GM23338 (cell line): Measurements from ENCODE around the gene DCLRE1B. TPM values are rescaled to one million over a fixed set of nuclear protein-coding genes. Genes with fewer than 3 reads are reported as not detected.

Experiments
- ATAC-seq: fragments of 200-7000 bp; cut with Tn5 transposase; 3 replicates; pipeline ENCODE4 v1.9.1; 2020
- DNase-seq: peaks from one replicate; pipeline ENCODE4 v3.0.0-alpha.2; 2015; ENCODE audit warnings: low spot score
- H2AFZ ChIP-seq: fragments of 200-600 bp; sonication (generic); 2 replicates; pipeline ENCODE4 v1.8.0; 2016; ENCODE audit warnings: antibody characterized with exemption, mild to moderate bottlenecking, moderate library complexity
- H3F3A ChIP-seq: fragments of 200-600 bp; sonication (generic); replicated peaks from 2 replicates; pipeline ENCODE4 v1.8.0; 2017; ENCODE audit warnings: antibody characterized with exemption, mixed run types, low read depth
- H3K27ac ChIP-seq: fragments of 200-600 bp; sonication (generic); 2 replicates; pipeline ENCODE4 v1.6.1; 2016; ENCODE audit warnings: low read depth
- H3K27me3 ChIP-seq: fragments of 200-600 bp; sonication (generic); 2 replicates; pipeline ENCODE4 v1.8.0; 2016; ENCODE audit warnings: mild to moderate bottlenecking, mixed run types, moderate library complexity; ENCODE audit not compliant: insufficient read depth
- H3K36me3 ChIP-seq: fragments of 200-600 bp; sonication (generic); 2 replicates; pipeline ENCODE4 v1.8.0; 2016; ENCODE audit warnings: mild to moderate bottlenecking; ENCODE audit not compliant: insufficient read depth
- H3K4me1 ChIP-seq: fragments of 200-600 bp; sonication (generic); 2 replicates; pipeline ENCODE4 v1.8.0; 2016; ENCODE audit warnings: mild to moderate bottlenecking, moderate library complexity; ENCODE audit not compliant: insufficient read depth
- H3K4me2 ChIP-seq: fragments of 200-600 bp; sonication (generic); 2 replicates; pipeline ENCODE4 v1.7.1; 2017; ENCODE audit warnings: mixed run types
- H3K4me3 ChIP-seq: fragments of 200-600 bp; sonication (generic); 2 replicates; pipeline ENCODE4 v1.6.1; 2016; ENCODE audit warnings: mixed run types
- H3K79me2 ChIP-seq: fragments of 200-600 bp; sonication (generic); replicated peaks from 2 replicates; pipeline ENCODE4 v1.8.0; 2017; ENCODE audit warnings: mild to moderate bottlenecking; ENCODE audit not compliant: insufficient read depth
- H3K9me2 ChIP-seq: fragments of 200-600 bp; sonication (generic); 2 replicates; pipeline ENCODE4 v1.8.0; 2017; ENCODE audit not compliant: insufficient read depth
- H4K20me1 ChIP-seq: fragments of 200-600 bp; sonication (generic); replicated peaks from 2 replicates; pipeline ENCODE4 v1.8.0; 2017; ENCODE audit warnings: mild to moderate bottlenecking; ENCODE audit not compliant: insufficient read depth
- H3K27ac Mint-ChIP-seq: 2 replicates; pipeline ENCODE4 v1.8.0; 2020; ENCODE audit warnings: inconsistent platforms, mild to moderate bottlenecking, moderate library complexity, mixed read lengths
- H3K27me3 Mint-ChIP-seq: 3 replicates; pipeline ENCODE4 v1.8.0; 2022; ENCODE audit warnings: low read depth, mild to moderate bottlenecking, moderate library complexity, mixed read lengths, inconsistent platforms; ENCODE audit not compliant: insufficient read depth, poor library complexity
- H3K36me3 Mint-ChIP-seq: 3 replicates; pipeline ENCODE4 v1.8.0; 2021; ENCODE audit warnings: low read depth, mild to moderate bottlenecking, inconsistent platforms, moderate library complexity, mixed read lengths
- H3K4me1 Mint-ChIP-seq: 3 replicates; pipeline ENCODE4 v1.8.0; 2020; ENCODE audit warnings: mild to moderate bottlenecking, inconsistent platforms, mixed read lengths
- H3K4me3 Mint-ChIP-seq: 3 replicates; pipeline ENCODE4 v1.8.0; 2021; ENCODE audit warnings: moderate library complexity, mild to moderate bottlenecking, inconsistent platforms, mixed read lengths
- H3K9me3 Mint-ChIP-seq: 3 replicates; pipeline ENCODE4 v1.8.0; 2020; ENCODE audit warnings: moderate library complexity, mild to moderate bottlenecking, inconsistent platforms, mixed read lengths
- CREB1 ChIP-seq: fragments of 250-450 bp; sonication (Bioruptor Pico); IDR thresholded peaks from 2 replicates; pipeline ENCODE4 v1.5.0; 2020; ENCODE audit warnings: low read depth, mild to moderate bottlenecking, moderate library complexity
- CTCF ChIP-seq, 2 experiments: fragments of 200-600 bp in 1 of 2; sonication (generic) in 1 of 2; conservative IDR thresholded peaks; 2 replicates each; pipeline versions ENCODE4 v1.5.1 to v1.6.1; 2016 to 2017; ENCODE audit warnings: antibody characterized with exemption in 2 of 2, low read depth in 2 of 2, mild to moderate bottlenecking in 2 of 2, moderate library complexity in 1 of 2
- EZH2 ChIP-seq: fragments of 200-600 bp; sonication (generic); IDR thresholded peaks from one replicate; pipeline ENCODE4 v1.8.0; 2017; ENCODE audit warnings: antibody characterized with exemption, mild to moderate bottlenecking, low read depth; ENCODE audit not compliant: unreplicated experiment
- EZH2phosphoT487 ChIP-seq: fragments of 200-600 bp; sonication (generic); IDR thresholded peaks from one replicate; pipeline ENCODE4 v1.8.1; 2018; ENCODE audit warnings: antibody characterized with exemption; ENCODE audit not compliant: unreplicated experiment
- JUNB ChIP-seq: IDR thresholded peaks from one replicate; pipeline ENCODE4 v1.6.1; 2016; ENCODE audit warnings: antibody characterized with exemption; ENCODE audit not compliant: unreplicated experiment
- NANOG ChIP-seq: IDR thresholded peaks from 2 replicates; pipeline ENCODE4 v1.6.1; 2016; ENCODE audit warnings: antibody characterized with exemption, borderline replicate concordance
- POLR2AphosphoS5 ChIP-seq: IDR thresholded peaks from 2 replicates; pipeline ENCODE4 v1.6.1; 2016; ENCODE audit warnings: antibody characterized with exemption, low read depth
- STAT1 ChIP-seq: IDR thresholded peaks from one replicate; pipeline ENCODE4 v1.6.1; 2016; ENCODE audit warnings: antibody characterized with exemption; ENCODE audit not compliant: unreplicated experiment
- ZNF114 ChIP-seq: fragments of 250-450 bp; sonication (Bioruptor Pico); IDR thresholded peaks from 2 replicates; pipeline ENCODE4 v1.5.0; 2020; ENCODE audit warnings: mild to moderate bottlenecking, moderate library complexity
- ZNF331 ChIP-seq: fragments of 250-450 bp; sonication (Bioruptor Pico); IDR thresholded peaks from 2 replicates; pipeline ENCODE4 v1.5.0; 2020; ENCODE audit warnings: low read depth, mild to moderate bottlenecking, moderate library complexity
- polyA plus RNA-seq: library from polyadenylated mRNA; unstranded; fragments of >200 nt; fragmentation: Nextera tagmentation; extraction: Ambion mirVana; gene quantifications from 2 replicates; pipeline ENCODE4 v1.2.1, GENCODE V29; 2016
- total RNA-seq: library from RNA; depleted of rRNA; stranded (reverse); fragments of >200 nt; shearing (Covaris generic); gene quantifications from 2 replicates; pipeline ENCODE4 v1.2.3, GENCODE V29; 2014
- TF ChIP-seq, protein P1 (sequence below): IDR thresholded peaks from one replicate; pipeline ENCODE4 v1.6.1; 2018; ENCODE audit warnings: antibody characterized with exemption; ENCODE audit not compliant: unreplicated experiment
- TF ChIP-seq, protein P2 (sequence below): fragments of 250-450 bp; sonication (Bioruptor Pico); IDR thresholded peaks from 2 replicates; pipeline ENCODE4 v1.5.0; 2020; ENCODE audit warnings: mild to moderate bottlenecking, moderate library complexity
- TF ChIP-seq, protein P3 (sequence below): IDR thresholded peaks from 2 replicates; pipeline ENCODE4 v1.6.1; 2016; ENCODE audit warnings: antibody characterized with exemption

DCLRE1B gene
- total and polyA plus RNA-seq, 2 experiments from 2014 or later: 6.3 to 9.7 TPM

- Histone ChIP-seq H3K4me2 (peak within 1 kb of the TSS; percentile 89), H2AFZ (peak within 1 kb of the TSS; percentile 100), H3K27me3 (no peaks in the 10 kb centered on the region), H3K27ac (peak within 1 kb of the TSS; percentile 65; the same call in 1 of the 2 replicates), H3K36me3 (no peaks in the 10 kb centered on the region), H3K79me2 (peaks cover 43% of the 10 kb centered on the region), H3K4me1 (peaks cover 25% of the 10 kb centered on the region), H3K4me3 (peak within 1 kb of the TSS; percentile 97), H4K20me1 (peaks cover 5% of the 10 kb centered on the region; the same call in 1 of the 2 replicates), H3F3A (0 out of 2 replicates have a peak, but pooled peaks cover 8% of the 10 kb centered on the region), H3K9me2 (no peaks in the 10 kb centered on the region)
- Mint-ChIP-seq H3K4me1 (peaks cover 25% of the 10 kb centered on the region), H3K27me3 (peaks cover 5% of the 10 kb centered on the region), H3K36me3 (no peaks in the 10 kb centered on the region; the same call in 2 of the 3 replicates), H3K4me3 (peak within 1 kb of the TSS; percentile 94), H3K9me3 (no peaks in the 10 kb centered on the region), H3K27ac (peak within 1 kb of the TSS; percentile 76)
- no peak for TF ChIP-seq EZH2phosphoT487
- no peak for TF ChIP-seq JUNB
- no peak for TF ChIP-seq NANOG
- TF ChIP-seq ZNF114 (CRISPR knock-in tag): no peak
- TF ChIP-seq, protein P1, sequence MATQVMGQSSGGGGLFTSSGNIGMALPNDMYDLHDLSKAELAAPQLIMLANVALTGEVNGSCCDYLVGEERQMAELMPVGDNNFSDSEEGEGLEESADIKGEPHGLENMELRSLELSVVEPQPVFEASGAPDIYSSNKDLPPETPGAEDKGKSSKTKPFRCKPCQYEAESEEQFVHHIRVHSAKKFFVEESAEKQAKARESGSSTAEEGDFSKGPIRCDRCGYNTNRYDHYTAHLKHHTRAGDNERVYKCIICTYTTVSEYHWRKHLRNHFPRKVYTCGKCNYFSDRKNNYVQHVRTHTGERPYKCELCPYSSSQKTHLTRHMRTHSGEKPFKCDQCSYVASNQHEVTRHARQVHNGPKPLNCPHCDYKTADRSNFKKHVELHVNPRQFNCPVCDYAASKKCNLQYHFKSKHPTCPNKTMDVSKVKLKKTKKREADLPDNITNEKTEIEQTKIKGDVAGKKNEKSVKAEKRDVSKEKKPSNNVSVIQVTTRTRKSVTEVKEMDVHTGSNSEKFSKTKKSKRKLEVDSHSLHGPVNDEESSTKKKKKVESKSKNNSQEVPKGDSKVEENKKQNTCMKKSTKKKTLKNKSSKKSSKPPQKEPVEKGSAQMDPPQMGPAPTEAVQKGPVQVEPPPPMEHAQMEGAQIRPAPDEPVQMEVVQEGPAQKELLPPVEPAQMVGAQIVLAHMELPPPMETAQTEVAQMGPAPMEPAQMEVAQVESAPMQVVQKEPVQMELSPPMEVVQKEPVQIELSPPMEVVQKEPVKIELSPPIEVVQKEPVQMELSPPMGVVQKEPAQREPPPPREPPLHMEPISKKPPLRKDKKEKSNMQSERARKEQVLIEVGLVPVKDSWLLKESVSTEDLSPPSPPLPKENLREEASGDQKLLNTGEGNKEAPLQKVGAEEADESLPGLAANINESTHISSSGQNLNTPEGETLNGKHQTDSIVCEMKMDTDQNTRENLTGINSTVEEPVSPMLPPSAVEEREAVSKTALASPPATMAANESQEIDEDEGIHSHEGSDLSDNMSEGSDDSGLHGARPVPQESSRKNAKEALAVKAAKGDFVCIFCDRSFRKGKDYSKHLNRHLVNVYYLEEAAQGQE: no peak
- TF ChIP-seq CREB1 (CRISPR knock-in tag): peak; percentile 81
- peak; percentile 74 for TF ChIP-seq POLR2AphosphoS5
- TF ChIP-seq, protein P2, sequence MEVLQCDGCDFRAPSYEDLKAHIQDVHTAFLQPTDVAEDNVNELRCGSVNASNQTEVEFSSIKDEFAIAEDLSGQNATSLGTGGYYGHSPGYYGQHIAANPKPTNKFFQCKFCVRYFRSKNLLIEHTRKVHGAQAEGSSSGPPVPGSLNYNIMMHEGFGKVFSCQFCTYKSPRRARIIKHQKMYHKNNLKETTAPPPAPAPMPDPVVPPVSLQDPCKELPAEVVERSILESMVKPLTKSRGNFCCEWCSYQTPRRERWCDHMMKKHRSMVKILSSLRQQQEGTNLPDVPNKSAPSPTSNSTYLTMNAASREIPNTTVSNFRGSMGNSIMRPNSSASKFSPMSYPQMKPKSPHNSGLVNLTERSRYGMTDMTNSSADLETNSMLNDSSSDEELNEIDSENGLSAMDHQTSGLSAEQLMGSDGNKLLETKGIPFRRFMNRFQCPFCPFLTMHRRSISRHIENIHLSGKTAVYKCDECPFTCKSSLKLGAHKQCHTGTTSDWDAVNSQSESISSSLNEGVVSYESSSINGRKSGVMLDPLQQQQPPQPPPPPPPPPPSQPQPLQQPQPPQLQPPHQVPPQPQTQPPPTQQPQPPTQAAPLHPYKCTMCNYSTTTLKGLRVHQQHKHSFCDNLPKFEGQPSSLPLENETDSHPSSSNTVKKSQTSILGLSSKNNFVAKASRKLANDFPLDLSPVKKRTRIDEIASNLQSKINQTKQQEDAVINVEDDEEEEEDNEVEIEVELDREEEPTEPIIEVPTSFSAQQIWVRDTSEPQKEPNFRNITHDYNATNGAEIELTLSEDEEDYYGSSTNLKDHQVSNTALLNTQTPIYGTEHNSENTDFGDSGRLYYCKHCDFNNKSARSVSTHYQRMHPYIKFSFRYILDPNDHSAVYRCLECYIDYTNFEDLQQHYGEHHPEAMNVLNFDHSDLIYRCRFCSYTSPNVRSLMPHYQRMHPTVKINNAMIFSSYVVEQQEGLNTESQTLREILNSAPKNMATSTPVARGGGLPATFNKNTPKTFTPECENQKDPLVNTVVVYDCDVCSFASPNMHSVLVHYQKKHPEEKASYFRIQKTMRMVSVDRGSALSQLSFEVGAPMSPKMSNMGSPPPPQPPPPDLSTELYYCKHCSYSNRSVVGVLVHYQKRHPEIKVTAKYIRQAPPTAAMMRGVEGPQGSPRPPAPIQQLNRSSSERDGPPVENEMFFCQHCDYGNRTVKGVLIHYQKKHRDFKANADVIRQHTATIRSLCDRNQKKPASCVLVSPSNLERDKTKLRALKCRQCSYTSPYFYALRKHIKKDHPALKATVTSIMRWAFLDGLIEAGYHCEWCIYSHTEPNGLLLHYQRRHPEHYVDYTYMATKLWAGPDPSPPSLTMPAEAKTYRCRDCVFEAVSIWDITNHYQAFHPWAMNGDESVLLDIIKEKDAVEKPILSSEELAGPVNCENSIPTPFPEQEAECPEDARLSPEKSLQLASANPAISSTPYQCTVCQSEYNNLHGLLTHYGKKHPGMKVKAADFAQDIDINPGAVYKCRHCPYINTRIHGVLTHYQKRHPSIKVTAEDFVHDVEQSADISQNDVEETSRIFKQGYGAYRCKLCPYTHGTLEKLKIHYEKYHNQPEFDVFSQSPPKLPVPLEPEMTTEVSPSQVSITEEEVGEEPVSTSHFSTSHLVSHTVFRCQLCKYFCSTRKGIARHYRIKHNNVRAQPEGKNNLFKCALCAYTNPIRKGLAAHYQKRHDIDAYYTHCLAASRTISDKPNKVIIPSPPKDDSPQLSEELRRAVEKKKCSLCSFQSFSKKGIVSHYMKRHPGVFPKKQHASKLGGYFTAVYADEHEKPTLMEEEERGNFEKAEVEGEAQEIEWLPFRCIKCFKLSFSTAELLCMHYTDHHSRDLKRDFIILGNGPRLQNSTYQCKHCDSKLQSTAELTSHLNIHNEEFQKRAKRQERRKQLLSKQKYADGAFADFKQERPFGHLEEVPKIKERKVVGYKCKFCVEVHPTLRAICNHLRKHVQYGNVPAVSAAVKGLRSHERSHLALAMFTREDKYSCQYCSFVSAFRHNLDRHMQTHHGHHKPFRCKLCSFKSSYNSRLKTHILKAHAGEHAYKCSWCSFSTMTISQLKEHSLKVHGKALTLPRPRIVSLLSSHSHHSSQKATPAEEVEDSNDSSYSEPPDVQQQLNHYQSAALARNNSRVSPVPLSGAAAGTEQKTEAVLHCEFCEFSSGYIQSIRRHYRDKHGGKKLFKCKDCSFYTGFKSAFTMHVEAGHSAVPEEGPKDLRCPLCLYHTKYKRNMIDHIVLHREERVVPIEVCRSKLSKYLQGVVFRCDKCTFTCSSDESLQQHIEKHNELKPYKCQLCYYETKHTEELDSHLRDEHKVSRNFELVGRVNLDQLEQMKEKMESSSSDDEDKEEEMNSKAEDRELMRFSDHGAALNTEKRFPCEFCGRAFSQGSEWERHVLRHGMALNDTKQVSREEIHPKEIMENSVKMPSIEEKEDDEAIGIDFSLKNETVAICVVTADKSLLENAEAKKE (CRISPR knock-in tag): no peak
- TF ChIP-seq EZH2: no peak
- no peak for TF ChIP-seq ZNF331 (CRISPR knock-in tag)
- TF ChIP-seq, protein P3, sequence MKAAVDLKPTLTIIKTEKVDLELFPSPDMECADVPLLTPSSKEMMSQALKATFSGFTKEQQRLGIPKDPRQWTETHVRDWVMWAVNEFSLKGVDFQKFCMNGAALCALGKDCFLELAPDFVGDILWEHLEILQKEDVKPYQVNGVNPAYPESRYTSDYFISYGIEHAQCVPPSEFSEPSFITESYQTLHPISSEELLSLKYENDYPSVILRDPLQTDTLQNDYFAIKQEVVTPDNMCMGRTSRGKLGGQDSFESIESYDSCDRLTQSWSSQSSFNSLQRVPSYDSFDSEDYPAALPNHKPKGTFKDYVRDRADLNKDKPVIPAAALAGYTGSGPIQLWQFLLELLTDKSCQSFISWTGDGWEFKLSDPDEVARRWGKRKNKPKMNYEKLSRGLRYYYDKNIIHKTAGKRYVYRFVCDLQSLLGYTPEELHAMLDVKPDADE: peak; percentile 96
- TF ChIP-seq CTCF (conservative IDR thresholded peaks at IDR 0.05; ENCODE audit: low read depth in 2 of 2): 0 out of 4 replicates have a peak, but pooled peaks of 1 of the 2 experiments have one; percentile 4
- no peak for TF ChIP-seq STAT1
- DNase-seq (peak; percentile 98), ATAC-seq (peak; percentile 85)
Measured at GRCh38 chr1:113928941-113929749, 24.0 kb downstream of the DCLRE1B start, which contains the start of gene HIPK1. TSS of gene HIPK1 (plus strand) at chr1:113929324.
